K562 (cell line): ENCODE measurements around the gene DENND1A. TPM values are rescaled to one million over a fixed set of nuclear protein-coding genes. Genes with fewer than 3 reads are reported as not detected.

Source experiments
- ARID1B ChIP-seq: fragments of 450-650 bp; IDR thresholded peaks from 2 replicates; pipeline ENCODE4 v1.6.1; 2016; ENCODE audit warnings: antibody characterized with exemption, mild to moderate bottlenecking, inconsistent platforms
- BCOR ChIP-seq: fragments of 450-650 bp; IDR thresholded peaks from 2 replicates; pipeline ENCODE4 v1.6.1; 2016
- FOXA3 ChIP-seq, 2 experiments: fragments of 450-650 bp in 1 of 2; sonication (generic) in 1 of 2; formaldehyde crosslinking; IDR thresholded peaks in 1 of 2; conservative IDR thresholded peaks in 1 of 2; 2 replicates each; pipeline versions ENCODE4 v1.4.0 to v1.8.0; 2020 to 2022; ENCODE audit warnings: mild to moderate bottlenecking in 2 of 2, missing genetic modification reagents in 1 of 2
- KDM5B ChIP-seq: fragments of 200-600 bp; sonication (generic); IDR thresholded peaks from 2 replicates; pipeline ENCODE4 v1.6.1; 2012; ENCODE audit warnings: low read depth, mild to moderate bottlenecking, moderate library complexity, low read length, control low read depth, inconsistent platforms; ENCODE audit not compliant: insufficient replicate concordance
- NFYB ChIP-seq: IDR thresholded peaks from 2 replicates; pipeline ENCODE4 v1.6.1; 2011; ENCODE audit warnings: mild to moderate bottlenecking, moderate library complexity; ENCODE audit not compliant: insufficient read length; ENCODE audit errors: extremely low read depth
- NR2C2 ChIP-seq, 2 experiments: fragments of 200-800 bp in 1 of 2; sonication (Bioruptor generic) in 1 of 2; sonication (generic) in 1 of 2; formaldehyde crosslinking in 1 of 2; IDR thresholded peaks; 2 replicates each; pipeline versions ENCODE4 v1.6.1 to v1.8.0; 2016 to 2022; ENCODE audit warnings: mild to moderate bottlenecking in 1 of 2, missing compliant biosample characterization in 1 of 2, missing genetic modification characterization in 1 of 2, missing genetic modification reagents in 1 of 2
- PCBP1 ChIP-seq: fragments of 200-400 bp; formaldehyde crosslinking; IDR thresholded peaks from 2 replicates; pipeline ENCODE4 v1.6.1; 2018; ENCODE audit warnings: mild to moderate bottlenecking, low read depth, low read length; ENCODE audit not compliant: poor library complexity, severe bottlenecking
- RBM14 ChIP-seq: fragments of 200-400 bp; formaldehyde crosslinking; IDR thresholded peaks from 2 replicates; pipeline ENCODE4 v1.6.1; 2018; ENCODE audit warnings: low read depth, mild to moderate bottlenecking, low read length, moderate library complexity, borderline replicate concordance; ENCODE audit not compliant: insufficient read depth
- TBP ChIP-seq: optimal IDR thresholded peaks from 2 replicates; pipeline ENCODE3; 2011; ENCODE audit warnings: low read depth, low read length, improper control_type of control experiment
- TFAM ChIP-seq: fragments of 250-450 bp; sonication (Bioruptor Pico); conservative IDR thresholded peaks from 2 replicates; pipeline ENCODE4 v1.5.0; 2021; ENCODE audit warnings: mild to moderate bottlenecking, moderate library complexity
- TSC22D4 ChIP-seq: fragments of 450-650 bp; IDR thresholded peaks from 2 replicates; pipeline ENCODE4 v1.6.1; 2016; ENCODE audit warnings: missing genetic modification characterization, missing biosample characterization, control low read depth
- ZFP36 ChIP-seq: fragments of 150-350 bp; IDR thresholded peaks from 2 replicates; pipeline ENCODE4 v1.6.1; 2018; ENCODE audit warnings: low read length, low read depth; ENCODE audit not compliant: partially characterized antibody
- ZFX ChIP-seq: sonication (generic); formaldehyde crosslinking; IDR thresholded peaks from 2 replicates; pipeline ENCODE4 v1.8.0; 2022; ENCODE audit warnings: mild to moderate bottlenecking, missing genetic modification reagents, moderate library complexity
- ZNF174 ChIP-seq: fragments of 250-450 bp; sonication (Bioruptor Pico); IDR thresholded peaks from 2 replicates; pipeline ENCODE4 v1.4.0; 2020; ENCODE audit warnings: mild to moderate bottlenecking
- polyA plus RNA-seq, 8 experiments: library from polyadenylated mRNA; depleted of rRNA in 4 of 8; stranded (reverse) in 5 of 8; unstranded in 3 of 8; fragments of >200 nt; fragmentation: Nextera tagmentation in 2 of 8; fragmentation: Illumina TruSeq in 1 of 8; extraction: Ambion mirVana in 2 of 8; extraction: Trizol in 1 of 8; gene quantifications; 2 replicates each; pipeline versions ENCODE4 v1.2.1 to v1.2.3, GENCODE V29; 2011 to 2014; ENCODE audit warnings: inconsistent platforms in 1 of 8, missing spikeins in 1 of 8
- total RNA-seq, 7 experiments: library from RNA; depleted of rRNA in 6 of 7; stranded (reverse); fragments of >200 nt in 6 of 7; fragmentation: Illumina TruSeq in 2 of 7; extraction: Trizol in 2 of 7; gene quantifications; 2 replicates each; pipeline versions ENCODE4 v1.2.1 to v1.2.3, GENCODE V29; 2011 to 2021; ENCODE audit warnings: low replicate concordance in 1 of 7
- TF ChIP-seq, protein P1 (sequence below): fragments of 450-650 bp; IDR thresholded peaks from 2 replicates; pipeline ENCODE4 v1.7.0; 2016; ENCODE audit warnings: borderline replicate concordance
- TF ChIP-seq, protein P2 (sequence below), 2 experiments: fragments of 450-650 bp; formaldehyde crosslinking in 1 of 2; IDR thresholded peaks; 2 replicates each; pipeline versions ENCODE4 v1.4.0 to v1.6.1; 2014 to 2020; ENCODE audit warnings: mild to moderate bottlenecking in 2 of 2, borderline replicate concordance in 1 of 2, low read depth in 1 of 2

The DENND1A gene
- total and polyA plus RNA-seq, 9 of the 15 experiments (the other 6 are each of a cell fraction or from before 2014, with no cell fraction given): 7.6 to 29.5 (median 15.7) TPM

DNA sequence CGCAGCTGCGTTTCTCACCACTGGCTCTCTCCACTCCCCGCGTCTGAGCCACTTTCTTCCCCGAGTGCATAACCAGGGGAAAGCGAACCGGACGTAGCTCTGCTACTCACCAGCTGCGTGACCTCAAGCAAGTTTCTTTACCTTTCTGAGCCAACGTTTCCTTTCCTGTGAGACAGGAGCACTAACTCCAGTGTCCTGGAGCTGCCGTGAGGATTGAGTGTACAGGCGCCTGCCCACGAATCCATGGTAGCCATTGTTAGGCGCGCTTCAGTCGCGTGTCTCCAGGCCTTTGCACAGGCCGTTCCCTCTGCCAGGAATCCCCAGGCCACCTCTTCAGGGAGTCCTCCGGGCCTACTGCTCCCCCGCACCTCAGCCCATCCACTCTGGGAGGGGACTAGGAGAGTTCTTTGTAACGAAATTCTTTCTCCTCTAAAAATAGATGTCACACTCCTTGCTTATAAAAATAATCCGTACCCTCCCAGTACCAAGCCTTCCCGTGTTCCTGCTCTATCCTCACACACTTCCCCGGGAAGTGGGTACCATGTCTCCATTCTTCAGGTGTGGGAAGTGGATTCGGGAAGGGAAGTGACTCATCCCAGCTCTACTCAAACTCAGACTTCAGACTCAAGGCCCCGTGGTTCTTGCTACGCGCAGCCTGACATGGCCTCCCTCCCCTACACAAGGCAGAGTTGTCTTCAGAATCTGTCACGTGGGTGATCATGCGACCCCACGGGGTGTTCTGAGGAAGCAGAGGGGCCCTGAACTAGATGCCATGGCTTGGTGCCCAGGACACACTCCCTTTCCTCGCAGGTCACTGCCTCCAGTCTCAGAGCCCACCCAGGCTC is 590.0 kb downstream of the DENND1A start (continued):
- no peak for TF ChIP-seq TFAM (CRISPR knock-in tag)
- no peak for TF ChIP-seq NFYB
- TF ChIP-seq NR2C2 (CRISPR knock-in tag; IDR thresholded peaks at IDR 0.05): no peak
- peak; percentile 68; the same call in 1 of the 2 replicates for TF ChIP-seq NR2C2 (tag; IDR thresholded peaks at IDR 0.05)
- TF ChIP-seq ZFX: no peak
- TF ChIP-seq, protein P1, sequence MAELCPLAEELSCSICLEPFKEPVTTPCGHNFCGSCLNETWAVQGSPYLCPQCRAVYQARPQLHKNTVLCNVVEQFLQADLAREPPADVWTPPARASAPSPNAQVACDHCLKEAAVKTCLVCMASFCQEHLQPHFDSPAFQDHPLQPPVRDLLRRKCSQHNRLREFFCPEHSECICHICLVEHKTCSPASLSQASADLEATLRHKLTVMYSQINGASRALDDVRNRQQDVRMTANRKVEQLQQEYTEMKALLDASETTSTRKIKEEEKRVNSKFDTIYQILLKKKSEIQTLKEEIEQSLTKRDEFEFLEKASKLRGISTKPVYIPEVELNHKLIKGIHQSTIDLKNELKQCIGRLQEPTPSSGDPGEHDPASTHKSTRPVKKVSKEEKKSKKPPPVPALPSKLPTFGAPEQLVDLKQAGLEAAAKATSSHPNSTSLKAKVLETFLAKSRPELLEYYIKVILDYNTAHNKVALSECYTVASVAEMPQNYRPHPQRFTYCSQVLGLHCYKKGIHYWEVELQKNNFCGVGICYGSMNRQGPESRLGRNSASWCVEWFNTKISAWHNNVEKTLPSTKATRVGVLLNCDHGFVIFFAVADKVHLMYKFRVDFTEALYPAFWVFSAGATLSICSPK: no peak
- TF ChIP-seq ZFP36: peak; percentile 94
- no peak for TF ChIP-seq FOXA3 (CRISPR knock-in tag; conservative IDR thresholded peaks at IDR 0.05 in 1 of 2, IDR thresholded peaks at IDR 0.05 in 1 of 2)
- TF ChIP-seq, protein P2, sequence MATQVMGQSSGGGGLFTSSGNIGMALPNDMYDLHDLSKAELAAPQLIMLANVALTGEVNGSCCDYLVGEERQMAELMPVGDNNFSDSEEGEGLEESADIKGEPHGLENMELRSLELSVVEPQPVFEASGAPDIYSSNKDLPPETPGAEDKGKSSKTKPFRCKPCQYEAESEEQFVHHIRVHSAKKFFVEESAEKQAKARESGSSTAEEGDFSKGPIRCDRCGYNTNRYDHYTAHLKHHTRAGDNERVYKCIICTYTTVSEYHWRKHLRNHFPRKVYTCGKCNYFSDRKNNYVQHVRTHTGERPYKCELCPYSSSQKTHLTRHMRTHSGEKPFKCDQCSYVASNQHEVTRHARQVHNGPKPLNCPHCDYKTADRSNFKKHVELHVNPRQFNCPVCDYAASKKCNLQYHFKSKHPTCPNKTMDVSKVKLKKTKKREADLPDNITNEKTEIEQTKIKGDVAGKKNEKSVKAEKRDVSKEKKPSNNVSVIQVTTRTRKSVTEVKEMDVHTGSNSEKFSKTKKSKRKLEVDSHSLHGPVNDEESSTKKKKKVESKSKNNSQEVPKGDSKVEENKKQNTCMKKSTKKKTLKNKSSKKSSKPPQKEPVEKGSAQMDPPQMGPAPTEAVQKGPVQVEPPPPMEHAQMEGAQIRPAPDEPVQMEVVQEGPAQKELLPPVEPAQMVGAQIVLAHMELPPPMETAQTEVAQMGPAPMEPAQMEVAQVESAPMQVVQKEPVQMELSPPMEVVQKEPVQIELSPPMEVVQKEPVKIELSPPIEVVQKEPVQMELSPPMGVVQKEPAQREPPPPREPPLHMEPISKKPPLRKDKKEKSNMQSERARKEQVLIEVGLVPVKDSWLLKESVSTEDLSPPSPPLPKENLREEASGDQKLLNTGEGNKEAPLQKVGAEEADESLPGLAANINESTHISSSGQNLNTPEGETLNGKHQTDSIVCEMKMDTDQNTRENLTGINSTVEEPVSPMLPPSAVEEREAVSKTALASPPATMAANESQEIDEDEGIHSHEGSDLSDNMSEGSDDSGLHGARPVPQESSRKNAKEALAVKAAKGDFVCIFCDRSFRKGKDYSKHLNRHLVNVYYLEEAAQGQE (IDR thresholded peaks at IDR 0.05; ENCODE audit: borderline replicate concordance): 0 out of 2 replicates have a peak, but pooled peaks have one; percentile 9
- TF ChIP-seq, protein P2 (CRISPR knock-in tag; IDR thresholded peaks at IDR 0.05; ENCODE audit: low read depth): no peak
- TF ChIP-seq KDM5B: peak; percentile 46
- no peak for TF ChIP-seq ZNF174
- TF ChIP-seq RBM14: no peak
- no peak for TF ChIP-seq TBP
- TF ChIP-seq TSC22D4 (tag): no peak
- TF ChIP-seq PCBP1: no peak
- peak; percentile 31; the same call in 1 of the 2 replicates for TF ChIP-seq ARID1B
- TF ChIP-seq BCOR: no peak
